Stimulated activated CD4-positive, alpha-beta T cell treated with anti-CD3 and anti-CD28 coated beads, Interleukin-2, amount 100 ng/mL, for 4 hours (primary cell): ENCODE results near the gene CCDC136.

Source experiments
- DNase-seq: peaks from one replicate; pipeline ENCODE4 v3.0.0-alpha.2; 2020; ENCODE audit warnings: low read depth

CCDC136 gene

GRCh38 chr7:128844777-128845311 is 53.1 kb downstream of the CCDC136 start:
- DNase-seq = no peak

GRCh38 chr7:128845475-128845874 is 53.7 kb downstream of the CCDC136 start:
- DNase-seq = no peak

DNA sequence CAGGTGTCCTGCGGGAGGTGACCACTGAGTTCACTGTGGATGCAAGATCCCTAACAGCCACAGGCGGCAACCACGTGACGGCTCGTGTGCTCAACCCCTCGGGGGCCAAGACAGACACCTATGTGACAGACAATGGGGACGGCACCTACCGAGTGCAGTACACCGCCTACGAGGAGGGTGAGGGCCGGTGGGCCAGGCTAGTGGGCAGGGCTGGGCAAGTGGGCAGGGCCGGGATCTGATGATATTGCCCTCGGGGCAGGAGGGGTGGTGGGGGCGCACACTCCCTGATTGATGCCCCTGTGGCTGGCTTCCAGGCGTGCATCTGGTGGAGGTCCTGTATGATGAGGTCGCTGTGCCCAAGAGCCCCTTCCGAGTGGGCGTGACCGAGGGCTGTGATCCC is 54.2 kb downstream of the CCDC136 start:
- no peak for DNase-seq

DNA sequence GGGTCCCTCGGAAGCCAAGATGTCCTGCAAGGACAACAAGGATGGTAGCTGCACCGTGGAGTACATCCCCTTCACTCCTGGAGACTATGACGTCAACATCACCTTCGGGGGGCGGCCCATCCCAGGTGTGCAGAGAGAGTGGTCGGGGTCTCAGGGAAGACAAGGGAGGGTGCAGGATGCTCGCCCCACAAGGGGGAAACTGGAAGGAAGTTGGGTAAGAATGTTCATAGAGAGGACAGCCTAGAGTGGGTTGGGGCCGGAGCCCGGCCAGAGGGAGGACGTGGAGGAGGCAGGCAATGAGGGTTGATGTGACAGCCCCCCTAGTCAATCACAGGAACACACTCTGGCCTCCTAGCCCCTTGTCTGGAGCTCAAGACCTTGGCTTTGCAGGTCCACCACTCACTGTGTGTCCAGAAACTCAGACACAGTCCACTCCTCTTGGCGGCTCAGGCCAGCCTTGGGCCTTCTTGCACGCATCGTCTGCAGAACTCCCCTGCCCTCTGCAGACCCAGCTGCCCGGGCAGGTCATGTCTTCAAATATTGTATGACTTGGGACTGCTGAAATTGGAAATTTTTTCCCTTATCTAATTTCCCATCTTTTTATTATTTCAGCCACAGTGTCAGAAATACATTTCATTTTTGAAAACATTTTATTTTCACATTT is 55.1 kb downstream of the CCDC136 start:
- DNase-seq = no peak

DNA sequence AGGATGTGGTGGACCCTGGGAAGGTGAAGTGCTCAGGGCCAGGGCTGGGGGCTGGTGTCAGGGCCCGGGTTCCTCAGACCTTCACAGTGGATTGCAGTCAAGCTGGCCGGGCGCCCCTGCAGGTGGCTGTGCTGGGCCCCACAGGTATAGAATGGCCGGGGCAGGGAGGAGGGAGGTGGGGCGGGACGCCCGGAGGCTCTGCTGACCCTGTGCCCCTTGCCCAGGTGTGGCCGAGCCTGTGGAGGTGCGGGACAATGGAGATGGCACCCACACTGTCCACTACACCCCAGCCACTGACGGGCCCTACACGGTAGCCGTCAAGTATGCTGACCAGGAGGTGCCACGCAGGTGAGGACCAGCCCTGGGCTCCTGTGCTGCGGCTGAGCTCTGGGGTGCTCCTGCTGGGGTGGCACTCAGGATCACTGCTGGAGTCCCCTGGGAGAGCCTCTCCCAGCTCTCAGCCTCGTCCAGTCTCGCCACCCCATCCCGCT is 56.0 kb downstream of the CCDC136 start:
- DNase-seq = no peak

- no peak for DNase-seq
Observed at GRCh38 chr7:128848289-128849155, 56.8 kb downstream of the CCDC136 start.

GRCh38 chr7:128849156-128849515 is 57.4 kb downstream of the CCDC136 start:
- no peak for DNase-seq

DNA sequence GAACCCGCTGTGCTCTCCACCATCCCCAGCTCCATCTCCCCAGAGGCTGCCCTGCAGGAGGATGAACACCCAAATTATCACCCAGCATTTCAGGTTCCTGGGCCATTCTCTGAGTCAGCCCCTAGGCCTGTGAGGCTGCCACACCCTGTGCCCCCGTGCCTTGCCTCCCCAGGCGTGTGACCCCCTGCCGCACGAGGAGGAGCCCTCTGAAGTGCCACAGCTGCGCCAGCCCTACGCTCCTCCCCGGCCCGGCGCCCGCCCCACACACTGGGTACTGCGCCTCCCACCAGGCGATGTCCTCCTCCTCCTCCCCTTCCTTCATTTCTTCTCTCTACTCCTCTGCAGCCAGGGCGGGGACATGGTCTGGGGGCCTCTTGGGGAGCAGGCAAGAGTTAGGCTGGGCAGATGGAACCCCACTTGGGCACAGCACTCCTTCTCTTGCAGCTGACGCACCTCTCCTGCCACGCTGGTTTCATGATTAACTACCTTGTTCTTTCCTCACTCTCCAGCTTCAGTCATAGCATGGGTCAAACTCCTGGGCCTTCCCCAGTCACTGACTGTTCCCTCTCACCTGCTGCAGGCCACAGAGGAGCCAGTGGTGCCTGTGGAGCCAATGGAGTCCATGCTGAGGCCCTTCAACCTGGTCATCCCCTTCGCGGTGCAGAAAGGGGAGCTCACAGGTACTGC is 58.2 kb downstream of the CCDC136 start:
- DNase-seq = no peak

- no peak for DNase-seq
Observed at GRCh38 chr7:128852537-128853254, 60.9 kb downstream of the CCDC136 start.

DNA sequence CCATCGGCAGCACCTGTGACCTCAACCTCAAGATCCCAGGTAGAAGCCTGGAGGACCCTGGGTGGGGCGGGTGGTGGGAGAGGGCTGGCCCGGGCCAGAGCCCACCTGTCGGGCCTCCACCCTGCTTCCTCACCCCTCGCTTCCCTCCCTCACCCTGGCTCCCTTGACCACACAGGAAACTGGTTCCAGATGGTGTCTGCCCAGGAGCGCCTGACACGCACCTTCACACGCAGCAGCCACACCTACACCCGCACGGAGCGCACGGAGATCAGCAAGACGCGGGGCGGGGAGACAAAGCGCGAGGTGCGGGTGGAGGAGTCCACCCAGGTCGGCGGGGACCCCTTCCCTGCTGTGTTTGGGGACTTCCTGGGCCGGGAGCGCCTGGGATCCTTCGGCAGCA is 62.0 kb downstream of the CCDC136 start:
- DNase-seq = no peak

- DNase-seq = no peak
Observed at GRCh38 chr7:128854396-128854795, 62.6 kb downstream of the CCDC136 start.

GRCh38 chr7:128855559-128855958 is 63.8 kb downstream of the CCDC136 start:
- no peak for DNase-seq

GRCh38 chr7:128856001-128856718 is 64.4 kb downstream of the CCDC136 start:
- no peak for DNase-seq

- no peak for DNase-seq
Observed at GRCh38 chr7:128858380-128859231, 66.8 kb downstream of the CCDC136 start.

- no peak for DNase-seq
Observed at GRCh38 chr7:128859232-128860157, 67.7 kb downstream of the CCDC136 start.

- DNase-seq = no peak
Observed at GRCh38 chr7:128860158-128861073, 68.6 kb downstream of the CCDC136 start.

- no peak for DNase-seq
Observed at GRCh38 chr7:128861957-128862570, 70.3 kb downstream of the CCDC136 start.
